Prostate gland (tissue), 2 donors: ENCODE data around the gene POU6F1.

Experiments used
- CTCF ChIP-seq, 4 experiments: fragments of 200-600 bp in 2 of 4; fragments of 450-650 bp in 2 of 4; sonication (generic) in 2 of 4; IDR thresholded peaks; 1 replicate in 3 of 4; 2 replicates in 1 of 4; pipeline ENCODE4 v1.5.1; 2016 to 2019; ENCODE audit warnings: antibody characterized with exemption in 4 of 4, mild to moderate bottlenecking in 2 of 4, moderate library complexity in 2 of 4
- POLR2A ChIP-seq: fragments of 450-650 bp; IDR thresholded peaks from one replicate; pipeline ENCODE4 v1.6.1; 2016; ENCODE audit warnings: antibody characterized with exemption, mild to moderate bottlenecking

- no peak for TF ChIP-seq CTCF (IDR thresholded peaks at IDR 0.05)
- no peak for TF ChIP-seq POLR2A
These were observed 61.6 kb downstream of the POU6F1 start for GRCh38 chr12:51156245-51156765.
